Panc1 (cell line): Measurements from ENCODE around the gene KCNA5. TPM values are rescaled to one million over a fixed set of nuclear protein-coding genes. Genes with fewer than 3 reads are reported as not detected.

Experiments used
- ATAC-seq: fragments of 200-7000 bp; cut with Tn5 transposase; 2 replicates; pipeline ENCODE4 v1.9.1; 2020; ENCODE audit warnings: mild to moderate bottlenecking, moderate library complexity
- BruUV-seq: library from RNA; stranded (reverse); fragments of 400-500 nt; replicated peaks from 2 replicates; lab custom pipeline; 2021; lab: Mats Ljungman, UMichigan
- CTCF ChIA-PET: fragments of 300-600 bp; sonication (Branson Sonifier 250); formaldehyde crosslinking; loops from one replicate; lab custom pipeline; 2022; ENCODE audit warnings: antibody characterized with exemption; lab: Charles Lee
- POLR2A ChIA-PET: fragments of 300-600 bp; sonication (Branson Sonifier 250); formaldehyde crosslinking; loops from one replicate; lab custom pipeline; 2022; ENCODE audit warnings: antibody characterized with exemption; lab: Charles Lee
- DNase-seq: peaks from one replicate; pipeline ENCODE4 v3.0.0-alpha.2; 2010; ENCODE audit warnings: low read depth, low spot score
- H3K27ac ChIP-seq: 2 replicates; pipeline ENCODE4 v1.5.1; 2011; ENCODE audit warnings: mild to moderate bottlenecking, low read length, inconsistent platforms
- H3K27me3 ChIP-seq: fragments of 200-500 bp; sonication (Bioruptor generic); 2 replicates; pipeline ENCODE4 v1.6.0; 2014; ENCODE audit warnings: low read length, inconsistent platforms; ENCODE audit not compliant: control insufficient read depth, insufficient read depth
- H3K36me3 ChIP-seq: fragments of 200-500 bp; sonication (Bioruptor generic); 2 replicates; pipeline ENCODE4 v1.5.1; 2014; ENCODE audit warnings: inconsistent platforms, mild to moderate bottlenecking, low read length, moderate library complexity; ENCODE audit not compliant: control insufficient read depth, insufficient read depth
- H3K4me1 ChIP-seq: 2 replicates; pipeline ENCODE4 v1.5.1; 2011; ENCODE audit warnings: inconsistent platforms, mild to moderate bottlenecking, low read length, moderate library complexity; ENCODE audit not compliant: control insufficient read depth, insufficient read depth
- H3K4me3 ChIP-seq, 2 experiments: 2 replicates each; pipeline ENCODE4 v1.5.1; 2011 to 2012; ENCODE audit warnings: low read depth in 2 of 2, low read length in 2 of 2, mild to moderate bottlenecking in 2 of 2, inconsistent platforms in 1 of 2, moderate library complexity in 1 of 2
- H3K9me3 ChIP-seq: fragments of 200-500 bp; sonication (Bioruptor generic); 2 replicates; pipeline ENCODE4 v1.5.1; 2014; ENCODE audit warnings: low read depth, mild to moderate bottlenecking, inconsistent platforms, low read length, moderate library complexity; ENCODE audit not compliant: control insufficient read depth, insufficient read depth
- CTCF ChIP-seq: fragments of 450-650 bp; IDR thresholded peaks from 2 replicates; pipeline ENCODE4 v1.5.1; 2017; ENCODE audit warnings: mild to moderate bottlenecking
- POLR2AphosphoS5 ChIP-seq: IDR thresholded peaks from 2 replicates; pipeline ENCODE4 v1.6.1; 2012; ENCODE audit warnings: mild to moderate bottlenecking, low read depth, low read length, moderate library complexity
- REST ChIP-seq, 2 experiments: IDR thresholded peaks; 2 replicates each; pipeline ENCODE4 v1.6.1; 2011 to 2012; ENCODE audit warnings: low read depth in 2 of 2, control low read depth in 1 of 2, low read length in 1 of 2, mild to moderate bottlenecking in 1 of 2, moderate library complexity in 1 of 2; ENCODE audit not compliant: insufficient read depth in 1 of 2
- SIN3A ChIP-seq: IDR thresholded peaks from 2 replicates; pipeline ENCODE4 v1.6.1; 2012; ENCODE audit warnings: low read depth, mild to moderate bottlenecking, low read length, moderate library complexity, borderline replicate concordance; ENCODE audit not compliant: insufficient read depth
- TCF7L2 ChIP-seq: IDR thresholded peaks from 2 replicates; pipeline ENCODE4 v1.6.1; 2011; ENCODE audit warnings: mild to moderate bottlenecking, low read depth, low read length, inconsistent platforms
- in situ Hi-C: cut with HindIII; loops from 2 replicates; pipeline ENCODE4 v1.10.0; 2016; ENCODE audit warnings: low sequenced_read_pairs, low pct_unique_long_range_greater_than_20kb
- intact Hi-C: fragments of 100-400 bp; cut with micrococcal nuclease; formaldehyde crosslinking; loops from one replicate; pipeline ENCODE4 v1.10.0; 2022; ENCODE audit not compliant: unreplicated experiment
- total RNA-seq: library from RNA; stranded (reverse); gene quantifications from one replicate; pipeline ENCODE4 v1.2.1, GENCODE V29; 2021; ENCODE audit not compliant: unreplicated experiment

The KCNA5 gene
- total RNA-seq, 1 experiment from 2014 or later: not detected

DNA sequence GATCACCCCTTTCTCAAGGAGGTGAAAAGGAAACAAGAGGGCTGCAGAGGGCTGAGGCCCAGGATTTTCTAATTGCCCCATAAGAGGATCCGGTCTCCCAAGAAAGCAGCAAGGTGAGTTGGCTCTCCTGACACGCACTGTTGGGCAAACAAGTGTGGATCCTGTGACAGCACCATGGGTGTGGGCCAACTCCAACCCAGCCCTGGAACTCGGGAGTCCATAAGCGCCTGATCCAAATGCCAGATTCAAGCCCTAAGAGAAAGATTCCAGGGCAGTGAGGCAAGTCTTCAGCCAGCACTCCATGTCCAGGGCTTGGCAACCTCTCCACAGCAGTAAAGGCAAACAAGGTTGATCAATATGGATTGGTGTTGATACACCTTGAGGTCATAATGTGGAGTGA is 33.1 kb downstream of the KCNA5 start:
- peaks cover 2% of the 10 kb centered on the region; the same call in 1 of the 2 replicates for H3K27me3 ChIP-seq

DNA sequence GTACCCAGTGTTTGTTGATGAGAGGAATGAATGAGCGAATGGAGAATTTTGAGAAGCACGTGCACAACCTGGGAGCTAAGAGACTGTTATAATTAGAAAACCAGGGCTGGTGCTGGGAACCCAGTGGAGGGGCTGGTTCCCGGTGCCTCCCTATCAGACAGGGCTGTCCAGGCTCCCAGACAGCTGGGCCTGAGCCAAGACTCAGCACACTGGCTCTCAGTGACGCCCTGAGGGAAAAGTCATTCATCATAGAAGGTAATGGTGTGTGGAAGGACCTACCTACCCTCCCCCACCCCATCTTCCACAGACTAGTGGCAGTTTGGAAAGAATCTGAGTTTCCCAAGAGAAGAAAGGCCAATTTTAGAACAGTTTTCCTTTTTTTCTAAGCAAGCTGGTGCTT is 34.7 kb downstream of the KCNA5 start:
- no peak overlapping the region for H3K27ac ChIP-seq
- in situ Hi-C loops (no loop called here), intact Hi-C loops (no loop called here)
- H3K36me3 ChIP-seq: no peaks in the 10 kb centered on the region
- DNase-seq: no peak
- no peak for ATAC-seq
- no peaks in the 10 kb centered on the region for H3K4me1 ChIP-seq
- peaks cover 2% of the 10 kb centered on the region; the same call in 1 of the 2 replicates for H3K27me3 ChIP-seq
- no peak for TF ChIP-seq CTCF
- no peak overlapping the region for H3K4me3 ChIP-seq
- CTCF ChIA-PET: interaction anchor here (0.7 kb wide), 1 partner anchor 314 kb away, joined by 3 read pairs; no protein-coding TSS in a partner anchor
- H3K9me3 ChIP-seq: no peaks in the 10 kb centered on the region
- no TSS peak for BruUV-seq
- POLR2A ChIA-PET: no interaction called here

More for the DNA sequence above, 33.1 kb downstream of the KCNA5 start:
- POLR2A ChIA-PET: no interaction called here
- Histone ChIP-seq H3K27ac (no peak overlapping the region), H3K9me3 (no peaks in the 10 kb centered on the region), H3K4me3 (no peak overlapping the region), H3K36me3 (no peaks in the 10 kb centered on the region), H3K4me1 (no peaks in the 10 kb centered on the region)
- in situ Hi-C loops (no loop called here), intact Hi-C loops (no loop called here)
- BruUV-seq: no TSS peak
- CTCF ChIA-PET: no interaction called here
- TF ChIP-seq CTCF: no peak
- no peak for TF ChIP-seq REST (IDR thresholded peaks at IDR 0.05; ENCODE audit: insufficient read depth in 1 of 2, low read depth in 2 of 2, low read length in 1 of 2)
- no peak for TF ChIP-seq POLR2AphosphoS5
- TF ChIP-seq TCF7L2: no peak
- no peak for TF ChIP-seq SIN3A
- no peak for ATAC-seq
- DNase-seq: no peak
